GM19452 (cell line): ENCODE results near the gene CHST13.
A peak's percentile ranks its signal among the peaks of the same experiment; 100 is the strongest.

Experiments
- ATAC-seq: cut with Tn5 transposase; IDR thresholded peaks from one replicate; pipeline ENCODE4 v1.9.1; 2021; ENCODE audit not compliant: unreplicated experiment

CHST13 gene, protein sequence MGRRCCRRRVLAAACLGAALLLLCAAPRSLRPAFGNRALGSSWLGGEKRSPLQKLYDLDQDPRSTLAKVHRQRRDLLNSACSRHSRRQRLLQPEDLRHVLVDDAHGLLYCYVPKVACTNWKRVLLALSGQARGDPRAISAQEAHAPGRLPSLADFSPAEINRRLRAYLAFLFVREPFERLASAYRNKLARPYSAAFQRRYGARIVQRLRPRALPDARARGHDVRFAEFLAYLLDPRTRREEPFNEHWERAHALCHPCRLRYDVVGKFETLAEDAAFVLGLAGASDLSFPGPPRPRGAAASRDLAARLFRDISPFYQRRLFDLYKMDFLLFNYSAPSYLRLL

GRCh38 chr3:126523745-126524428 is at the start of gene CHST13:
TSS of gene CHST13 (plus strand) at chr3:126524155. CDS start at chr3:126524333, 178 bp downstream.
- ATAC-seq, result no peak

DNA sequence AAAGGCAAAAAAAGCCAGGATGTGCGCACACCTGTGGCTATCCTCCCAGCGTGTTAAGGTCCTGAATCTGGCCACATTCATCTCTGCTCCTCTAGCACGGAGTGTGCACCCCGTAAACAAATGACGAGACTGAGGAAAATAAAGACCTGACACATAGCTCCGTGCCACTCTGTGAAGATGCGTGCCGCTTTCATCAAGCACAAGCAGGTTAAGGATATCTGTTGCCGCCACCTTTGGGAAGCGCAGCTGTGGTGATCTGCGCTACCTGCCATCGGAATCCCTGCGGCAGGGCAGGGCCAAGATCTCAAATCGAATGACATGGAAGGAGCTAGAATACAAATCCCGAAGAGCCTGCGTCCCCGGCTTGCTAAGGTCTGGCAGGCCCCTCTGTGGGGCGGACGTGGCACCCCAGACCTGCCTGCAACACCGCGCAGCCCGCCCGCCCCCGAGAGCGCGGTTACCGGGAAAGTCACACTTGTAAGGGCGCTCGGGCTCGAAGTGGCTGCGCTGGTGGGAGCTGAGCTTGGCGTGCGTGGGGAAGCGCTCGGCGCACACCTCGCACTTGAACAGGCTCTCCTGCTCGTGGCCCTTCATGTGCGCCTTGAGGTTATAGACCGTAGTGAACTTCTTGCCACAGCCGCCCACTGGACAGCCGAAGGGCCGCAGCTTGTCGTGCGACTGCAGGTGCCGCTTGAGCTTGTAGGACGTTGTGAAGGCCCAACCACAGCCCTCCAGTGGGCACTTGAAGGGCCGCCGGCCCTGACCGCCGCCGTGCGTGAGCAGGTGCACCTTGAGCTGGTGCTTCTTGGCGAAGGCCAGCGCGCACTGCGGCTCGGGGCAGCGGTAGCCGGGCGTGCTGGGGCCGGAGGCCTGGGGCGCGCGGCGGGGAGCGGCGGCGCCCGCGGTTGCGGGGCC is 49.2 kb upstream of the CHST13 start:
- peak; percentile 16 for ATAC-seq

GRCh38 chr3:126475413-126476114 is 48.4 kb upstream of the CHST13 start, which contains the start of gene ZXDC:
TSS of gene ZXDC (minus strand) at chr3:126475891. CDS start at chr3:126475865, 26 bp downstream.
- peak; percentile 84 for ATAC-seq

- ATAC-seq, result peak; percentile 13
Observed at GRCh38 chr3:126476166-126477060, 47.5 kb upstream of the CHST13 start.

- no peak for ATAC-seq
Observed at GRCh38 chr3:126477061-126477380, 46.9 kb upstream of the CHST13 start.

- ATAC-seq, result no peak
Observed at GRCh38 chr3:126478581-126479310, 45.2 kb upstream of the CHST13 start.

- no peak for ATAC-seq
Observed at GRCh38 chr3:126479642-126480041, 44.3 kb upstream of the CHST13 start.

GRCh38 chr3:126480206-126480605 is 43.7 kb upstream of the CHST13 start:
- ATAC-seq, result no peak

- ATAC-seq, result no peak
Observed at GRCh38 chr3:126480861-126481260, 43.1 kb upstream of the CHST13 start.

- ATAC-seq, result no peak
Observed at GRCh38 chr3:126481808-126482502, 42.0 kb upstream of the CHST13 start.

- ATAC-seq, result no peak
Observed at GRCh38 chr3:126482503-126483255, 41.3 kb upstream of the CHST13 start.

GRCh38 chr3:126483321-126483761 is 40.6 kb upstream of the CHST13 start:
- no peak for ATAC-seq

GRCh38 chr3:126484148-126484547 is 39.8 kb upstream of the CHST13 start:
- ATAC-seq, result no peak

- no peak for ATAC-seq
Observed at GRCh38 chr3:126484662-126485061, 39.3 kb upstream of the CHST13 start.

DNA sequence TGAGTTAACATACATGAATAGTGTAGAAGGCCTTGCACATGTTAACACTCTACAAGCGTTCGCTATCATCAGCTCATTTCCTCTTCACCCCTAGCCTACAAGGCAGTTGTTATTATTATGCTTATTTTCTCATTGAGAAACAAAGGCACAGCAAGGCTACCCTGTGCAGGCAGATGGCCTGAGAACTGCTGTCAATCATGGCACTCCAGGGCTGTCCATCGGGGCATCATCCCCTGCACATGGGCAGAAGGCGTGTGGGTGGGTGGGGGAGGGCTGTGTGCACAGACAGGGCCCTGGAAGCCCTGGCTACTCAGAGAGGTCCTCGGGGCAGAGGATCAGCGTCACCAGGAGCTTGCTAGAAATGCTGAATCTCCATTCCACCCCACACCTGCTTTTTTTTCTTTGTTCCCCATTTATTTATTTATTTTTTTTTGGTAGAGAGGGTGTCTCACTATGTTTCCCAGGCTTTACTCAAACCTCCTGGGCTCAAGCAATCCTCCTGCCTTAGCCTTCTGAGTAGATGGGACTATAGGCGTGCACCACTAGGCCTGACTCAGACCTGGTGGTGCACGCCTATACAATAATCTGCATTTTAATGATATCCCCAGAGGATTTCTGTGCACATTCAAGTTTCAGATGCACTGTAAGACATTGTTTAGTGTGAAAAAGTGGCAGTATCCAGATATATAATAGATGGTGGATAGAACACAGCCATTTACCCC is 38.6 kb upstream of the CHST13 start:
- ATAC-seq, result no peak

- ATAC-seq, result no peak
Observed at GRCh38 chr3:126485956-126486355, 38.0 kb upstream of the CHST13 start.

GRCh38 chr3:126486360-126486847 is 37.6 kb upstream of the CHST13 start:
- ATAC-seq, result no peak
